Activated CD8-positive, alpha-beta memory T cell treated with anti-CD3 and anti-CD28 coated beads for 36 hours (primary cell): Measurements from ENCODE around the gene HEMK1. TPM values are rescaled to one million over a fixed set of nuclear protein-coding genes. Genes with fewer than 3 reads are reported as not detected.

Experiments used
- CTCF ChIA-PET: fragments of 350-600 bp; sonication (Branson Sonifier 250); formaldehyde crosslinking; loops from one replicate; lab custom pipeline; 2021; ENCODE audit warnings: antibody characterized with exemption; lab: Charles Lee
- POLR2A ChIA-PET: fragments of 350-600 bp; sonication (Branson Sonifier 250); formaldehyde crosslinking; loops from one replicate; lab custom pipeline; 2021; ENCODE audit warnings: antibody characterized with exemption; lab: Charles Lee
- total RNA-seq, 2 experiments: library from RNA; stranded (reverse); gene quantifications; one replicate each; pipeline ENCODE4 v1.2.3, GENCODE V29; 2021

The HEMK1 gene
- total RNA-seq, 2 experiments from 2014 or later = 58.6 to 59.7 TPM

DNA sequence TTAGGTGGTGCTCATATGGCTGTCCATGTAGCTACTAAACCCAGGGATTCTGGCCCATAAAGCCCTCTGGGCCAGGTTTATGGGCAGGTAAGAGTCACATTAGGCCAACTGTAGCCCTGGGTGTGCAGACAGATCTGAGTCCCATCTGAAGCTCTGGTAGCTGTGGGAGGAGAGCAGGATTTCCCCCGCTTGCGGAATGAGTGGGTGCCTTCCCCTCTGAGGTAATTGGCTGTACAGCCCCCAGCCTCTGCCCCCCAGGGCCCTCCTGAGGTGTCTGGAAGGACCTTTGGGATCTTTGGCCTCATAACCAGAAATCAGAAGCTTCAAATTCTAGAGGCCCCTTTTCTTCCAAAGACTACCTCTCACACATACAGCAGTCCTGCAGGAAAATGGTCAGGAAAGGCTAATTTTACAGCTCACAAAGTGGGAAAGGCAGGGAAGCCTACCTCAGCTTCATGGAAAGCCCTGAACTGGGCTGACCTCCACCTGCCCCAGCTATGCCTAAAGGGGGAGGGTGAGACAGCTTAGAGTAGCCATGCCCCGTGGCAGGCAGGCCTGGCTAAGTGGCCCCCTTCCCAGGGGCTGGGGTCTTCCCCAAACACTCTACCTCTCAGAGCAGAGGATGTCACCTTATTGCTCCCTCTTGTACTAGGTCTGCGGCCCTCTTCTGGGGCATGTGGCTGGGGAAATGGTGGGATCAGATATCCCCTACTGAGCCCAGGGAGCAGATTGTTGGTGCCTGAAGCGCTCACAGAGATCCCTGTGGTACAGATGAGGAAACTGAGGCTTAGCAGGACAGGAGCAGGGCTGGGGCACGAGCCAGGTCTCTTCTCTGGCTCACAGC is 16.8 kb downstream of the HEMK1 start:
- POLR2A ChIA-PET = interaction anchor here (10.2 to 10.4 kb wide), 2 partner anchors 12 to 20 kb away, joined by 289 to 480 read pairs; partner anchors contain the start of genes CISH and HEMK1
- CTCF ChIA-PET = interaction anchor here (1.2 to 10.4 kb wide), 4 partner anchors 12 to 67 kb away, joined by 4 to 280 read pairs (median 176); partner anchors contain the start of genes CISH, HEMK1 and MAPKAPK3

DNA sequence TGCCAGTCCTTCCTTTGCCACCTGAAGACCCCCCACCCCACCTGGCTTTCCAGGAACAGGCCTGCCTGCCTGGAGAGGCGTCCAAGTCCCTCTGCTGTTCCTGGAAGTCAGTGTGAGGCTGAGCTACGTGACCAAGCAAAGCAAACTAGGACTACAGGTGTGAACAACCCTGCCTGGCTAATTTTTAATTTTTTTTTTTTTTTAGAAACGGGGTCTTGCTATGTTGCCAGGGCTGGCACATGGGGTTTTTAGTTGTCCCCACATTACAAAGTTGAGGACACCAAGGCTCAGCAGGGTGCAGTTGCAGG is 17.4 kb downstream of the HEMK1 start:
- POLR2A ChIA-PET = interaction anchor here (10.2 to 10.4 kb wide), 2 partner anchors 13 to 20 kb away, joined by 289 to 480 read pairs; partner anchors contain the start of genes CISH and HEMK1
- CTCF ChIA-PET = interaction anchor here (9.2 to 10.4 kb wide), 3 partner anchors 13 to 27 kb away, joined by 162 to 280 read pairs (median 189); partner anchors contain the start of genes CISH, HEMK1 and MAPKAPK3

GRCh38 chr3:50587373-50587772 is 18.1 kb downstream of the HEMK1 start:
- ChIA-PET CTCF (interaction anchor here (9.2 to 10.4 kb wide), 3 partner anchors 13 to 26 kb away, joined by 162 to 280 read pairs (median 189); partner anchors contain the start of genes CISH, HEMK1 and MAPKAPK3), POLR2A (interaction anchor here (10.2 to 10.4 kb wide), 2 partner anchors 13 to 19 kb away, joined by 289 to 480 read pairs; partner anchors contain the start of genes CISH and HEMK1)

- ChIA-PET POLR2A (interaction anchor here (1.0 to 10.4 kb wide), 5 partner anchors 14 to 29 kb away, joined by 3 to 480 read pairs (median 4); partner anchors contain the start of genes C3orf18, CISH and HEMK1), CTCF (interaction anchor here (1.2 to 10.4 kb wide), 5 partner anchors 14 to 65 kb away, joined by 3 to 280 read pairs (median 162); partner anchors contain the start of genes CISH, HEMK1 and MAPKAPK3)
Observed at GRCh38 chr3:50587806-50588758, 18.8 kb downstream of the HEMK1 start.

DNA sequence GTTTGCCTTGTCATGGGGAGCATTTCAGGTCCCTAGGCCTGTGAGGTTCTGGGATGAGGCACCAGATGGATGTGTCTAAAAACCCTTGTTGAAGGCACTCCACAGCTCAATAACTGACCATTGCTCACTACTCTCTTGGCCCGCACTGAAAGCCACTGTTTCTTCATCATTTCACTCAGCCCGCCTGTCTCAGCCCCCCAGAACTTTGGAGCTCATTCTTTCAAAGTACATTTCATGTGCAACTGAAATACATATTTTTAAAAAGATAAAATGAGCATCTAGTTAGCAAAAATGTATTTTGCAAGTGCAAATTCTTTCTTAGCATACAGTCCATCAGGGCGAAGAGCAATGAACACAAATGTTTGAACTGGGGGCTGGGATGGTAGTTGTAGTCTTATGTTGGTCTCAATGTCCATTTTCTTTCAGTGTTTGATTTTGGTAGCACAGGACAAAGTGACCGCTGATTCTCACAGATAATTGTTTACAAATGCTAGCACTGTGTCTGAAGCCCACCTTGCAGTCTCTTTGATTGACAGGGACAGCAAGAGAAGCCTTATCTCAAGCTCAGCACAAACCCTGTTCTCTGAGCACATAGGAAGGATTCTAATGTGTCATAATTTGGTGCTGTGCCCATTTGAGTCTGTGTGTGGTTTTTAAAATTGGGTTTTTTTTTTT is 19.6 kb downstream of the HEMK1 start:
- ChIA-PET POLR2A (interaction anchor here (1.0 to 10.4 kb wide), 5 partner anchors 15 to 29 kb away, joined by 3 to 480 read pairs (median 4); partner anchors contain the start of genes C3orf18, CISH and HEMK1), CTCF (interaction anchor here (0.7 to 10.4 kb wide), 7 partner anchors 8 to 342 kb away, joined by 3 to 280 read pairs (median 4); partner anchors contain the start of genes CISH, HEMK1 and MAPKAPK3)

GRCh38 chr3:50591196-50591741 is 21.9 kb downstream of the HEMK1 start:
- CTCF ChIA-PET = interaction anchor here (0.9 to 10.4 kb wide), 6 partner anchors 11 to 64 kb away, joined by 3 to 280 read pairs (median 86); partner anchors contain the start of genes C3orf18, CISH, HEMK1 and MAPKAPK3
- POLR2A ChIA-PET = interaction anchor here (0.6 to 10.4 kb wide), 4 partner anchors 15 to 223 kb away, joined by 3 to 480 read pairs (median 150); partner anchors contain the start of genes C3orf18, CISH and HEMK1

DNA sequence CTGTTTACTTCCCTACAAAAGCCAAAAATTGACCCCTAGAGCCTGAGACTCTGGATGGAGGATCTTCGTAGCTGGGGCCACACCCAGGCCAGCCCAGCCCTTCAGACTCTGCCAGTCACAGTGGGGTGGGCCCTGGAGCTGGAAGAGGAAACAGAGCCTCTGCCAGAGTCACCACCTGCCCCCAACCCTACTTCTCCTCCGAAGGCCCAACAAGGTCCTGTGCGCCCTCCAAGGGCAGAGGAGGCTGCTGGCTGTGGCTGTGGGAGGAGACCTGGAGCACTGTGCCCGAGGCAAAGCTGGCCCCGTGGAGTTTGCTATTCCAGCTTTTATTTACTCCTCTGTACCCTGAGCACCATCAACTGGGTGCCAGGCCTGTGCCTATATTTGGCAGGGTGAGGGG is 23.2 kb downstream of the HEMK1 start:
- ChIA-PET CTCF (interaction anchor here (3.0 to 10.4 kb wide), 4 partner anchors 10 to 31 kb away, joined by 10 to 280 read pairs (median 176); partner anchors contain the start of genes CISH, HEMK1 and MAPKAPK3), POLR2A (interaction anchor here (0.5 to 10.4 kb wide), 6 partner anchors 14 to 1660 kb away, joined by 3 to 480 read pairs (median 8); partner anchors contain the start of genes C3orf18, CISH and HEMK1)

GRCh38 chr3:50594253-50594785 is 25.0 kb downstream of the HEMK1 start:
- CTCF ChIA-PET = interaction anchor here (9.2 to 10.4 kb wide), 3 partner anchors 8 to 20 kb away, joined by 162 to 280 read pairs (median 189); partner anchors contain the start of genes CISH, HEMK1 and MAPKAPK3
- POLR2A ChIA-PET = interaction anchor here (10.2 to 10.4 kb wide), 2 partner anchors 12 to 20 kb away, joined by 289 to 480 read pairs; partner anchors contain the start of genes CISH and HEMK1

DNA sequence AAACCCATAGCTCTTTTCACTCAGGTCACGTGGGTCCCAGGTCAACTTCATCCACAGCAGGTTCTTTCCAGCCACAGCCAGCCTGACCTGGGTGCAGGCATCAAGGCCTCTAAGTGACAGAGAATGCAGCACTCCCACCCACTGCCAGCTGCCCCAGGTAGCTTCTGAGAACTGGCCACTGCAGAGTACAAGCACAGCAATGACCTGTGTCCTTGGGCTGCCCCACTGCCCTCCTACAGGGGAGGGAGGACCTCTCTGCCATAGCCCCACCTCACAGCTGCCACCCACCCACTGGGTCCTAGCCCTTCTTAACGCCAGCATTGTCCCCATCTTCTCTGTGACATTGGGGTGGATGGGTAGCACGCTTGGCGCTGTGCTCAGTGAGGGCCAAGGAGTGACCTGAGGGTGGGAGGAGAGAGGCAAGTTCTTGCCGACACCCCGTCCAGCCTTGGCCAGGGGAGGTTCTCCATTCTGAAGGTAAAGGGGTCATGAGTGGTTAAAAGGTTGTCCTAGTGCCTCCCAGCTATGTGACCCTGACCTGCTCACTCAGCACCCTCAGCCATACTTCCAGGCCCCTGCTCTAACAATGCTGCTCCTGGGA is 29.9 kb downstream of the HEMK1 start:
- CTCF ChIA-PET = interaction anchor here (1.9 to 24.2 kb wide), 4 partner anchors 9 to 25 kb away, joined by 7 to 600 read pairs (median 114); partner anchors contain the start of genes C3orf18, CISH, HEMK1 and MAPKAPK3
- POLR2A ChIA-PET = interaction anchor here (1.2 to 19.3 kb wide), 4 partner anchors 9 to 28 kb away, joined by 3 to 594 read pairs (median 313); partner anchors contain the start of genes C3orf18, CISH and HEMK1

GRCh38 chr3:50599716-50600118 is 30.4 kb downstream of the HEMK1 start:
- ChIA-PET POLR2A (interaction anchor here (6.8 to 19.3 kb wide), 3 partner anchors 10 to 28 kb away, joined by 146 to 594 read pairs (median 480); partner anchors contain the start of genes C3orf18, CISH and HEMK1), CTCF (interaction anchor here (1.9 to 24.2 kb wide), 4 partner anchors 10 to 26 kb away, joined by 7 to 600 read pairs (median 114); partner anchors contain the start of genes C3orf18, CISH, HEMK1 and MAPKAPK3)

GRCh38 chr3:50600141-50600753 is 30.9 kb downstream of the HEMK1 start:
- POLR2A ChIA-PET = interaction anchor here (1.1 to 19.3 kb wide), 4 partner anchors 10 to 28 kb away, joined by 3 to 594 read pairs (median 313); partner anchors contain the start of genes C3orf18, CISH, HEMK1 and MAPKAPK3
- CTCF ChIA-PET = interaction anchor here (2.6 to 24.2 kb wide), 4 partner anchors 10 to 26 kb away, joined by 15 to 600 read pairs (median 114); partner anchors contain the start of genes C3orf18, CISH, HEMK1 and MAPKAPK3

DNA sequence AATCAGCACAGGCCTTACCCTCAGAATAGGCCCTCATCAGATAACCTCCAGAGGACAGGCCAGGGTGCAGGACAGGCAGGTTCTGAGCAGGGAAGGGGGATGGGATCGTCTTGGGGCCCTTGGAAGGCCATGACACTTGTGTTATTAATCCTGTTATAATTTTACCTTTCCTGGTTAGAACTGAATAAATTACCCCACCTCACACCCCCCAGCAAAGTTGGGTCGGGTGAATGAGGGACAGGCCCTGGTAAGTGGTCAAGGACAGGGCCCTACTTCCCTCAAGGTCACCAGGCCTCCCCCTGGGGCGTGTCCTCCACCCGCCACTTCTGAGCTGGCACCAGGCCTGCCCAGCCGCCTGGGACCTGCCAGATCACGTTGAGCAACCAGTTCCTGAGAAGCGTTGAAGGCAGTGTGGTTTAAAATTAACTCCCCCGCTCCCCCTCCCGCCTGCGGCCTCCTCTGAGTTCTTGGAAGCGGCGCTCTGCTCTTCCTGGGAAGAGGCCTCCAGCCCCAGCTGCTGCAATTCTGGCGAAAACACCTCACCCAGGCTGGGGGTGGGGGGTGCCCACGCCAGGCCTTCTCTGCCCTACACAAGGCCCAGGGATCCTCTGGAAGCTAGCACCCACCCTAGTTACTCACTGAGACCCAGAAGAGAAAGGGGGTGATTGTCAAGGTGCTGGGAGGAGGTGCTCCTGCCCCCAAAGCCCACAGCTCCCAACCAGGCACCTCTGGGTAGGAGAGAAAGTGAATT is 31.7 kb downstream of the HEMK1 start:
- ChIA-PET POLR2A (interaction anchor here (0.6 to 19.3 kb wide), 7 partner anchors 11 to 64 kb away, joined by 3 to 594 read pairs (median 5); partner anchors contain the start of genes C3orf18, CISH, HEMK1 and MAPKAPK3), CTCF (interaction anchor here (0.7 to 24.2 kb wide), 6 partner anchors 10 to 52 kb away, joined by 3 to 600 read pairs (median 40); partner anchors contain the start of genes C3orf18, CISH, HEMK1 and MAPKAPK3)

DNA sequence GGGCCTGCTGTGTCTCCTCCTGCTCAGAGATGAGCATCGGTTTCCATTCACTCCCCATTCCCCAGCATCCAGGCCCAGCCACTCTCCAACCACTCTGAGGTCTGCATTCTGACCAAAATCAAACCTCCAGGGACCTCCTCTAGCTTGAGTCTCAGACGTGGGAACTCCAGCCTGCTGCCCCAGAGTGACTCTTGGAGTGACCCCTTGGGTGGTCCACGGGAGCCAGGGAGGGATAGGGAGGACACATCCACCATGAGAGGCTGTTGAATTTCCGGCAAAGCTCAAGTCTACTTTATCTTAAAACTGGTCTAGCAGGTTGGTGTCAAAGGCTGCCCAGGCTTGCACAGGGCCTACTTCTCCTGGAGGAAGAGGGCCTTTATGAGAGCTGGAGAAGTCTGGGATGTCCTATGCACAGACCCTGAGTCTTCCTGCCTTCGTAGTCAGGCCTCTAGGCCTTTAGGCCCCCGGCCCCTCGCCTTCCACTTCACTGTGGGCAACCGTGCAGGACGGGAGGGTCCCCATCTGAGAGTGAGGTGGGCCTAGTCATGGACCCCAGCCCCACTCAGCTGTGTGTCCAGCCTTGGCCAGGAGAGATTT is 33.4 kb downstream of the HEMK1 start:
- CTCF ChIA-PET = interaction anchor here (0.6 to 24.2 kb wide), 6 partner anchors 9 to 260 kb away, joined by 3 to 600 read pairs (median 40); partner anchors contain the start of genes C3orf18, CISH, HEMK1 and MAPKAPK3
- POLR2A ChIA-PET = interaction anchor here (0.6 to 19.3 kb wide), 7 partner anchors 9 to 1376 kb away, joined by 3 to 594 read pairs (median 5); partner anchors contain the start of genes C3orf18, CISH and HEMK1
